Gastrocnemius medialis (tissue), 4 donors: ENCODE measurements around the gene FNIP2. TPM values are rescaled to one million over a fixed set of nuclear protein-coding genes. Genes with fewer than 3 reads are reported as not detected.
"Not testable (repeated sequence)": the region's sequence is repeated elsewhere in the genome, so short reads cannot be mapped to it uniquely, and the experiment has no call there.

Experiments used
- ATAC-seq, 2 donors: fragments of 150-250 bp; one replicate each; pipeline ENCODE4 v1.9.1; 2016
- DNase-seq, 2 donors: peaks; one replicate each; pipeline ENCODE4 v3.0.0-alpha.2; 2019
- H3K27ac ChIP-seq, 4 donors: fragments of 200-600 bp; sonication (generic); 1 replicate in 1 of 4; 2 replicates in 3 of 4; pipeline ENCODE4 v1.5.1; 2016 to 2018; ENCODE audit warnings: mild to moderate bottlenecking in 2 of 4, moderate library complexity in 1 of 4
- H3K27me3 ChIP-seq, 3 donors: fragments of 200-600 bp; sonication (generic) in 2 of 3; 1 replicate in 1 of 3; 2 replicates in 2 of 3; pipeline versions ENCODE4 v1.5.1 to v1.6.0; 2016 to 2019; ENCODE audit warnings: mild to moderate bottlenecking in 1 of 3, moderate library complexity in 1 of 3
- H3K36me3 ChIP-seq, 2 donors: fragments of 200-600 bp; sonication (generic) in 1 of 2; one replicate each; pipeline ENCODE4 v1.5.1; 2017 to 2018
- H3K4me1 ChIP-seq, 2 donors: fragments of 200-600 bp; sonication (generic) in 1 of 2; one replicate each; pipeline ENCODE4 v1.5.1; 2016 to 2017; ENCODE audit warnings: mild to moderate bottlenecking in 2 of 2
- H3K4me3 ChIP-seq, 4 donors: fragments of 200-600 bp; sonication (generic) in 3 of 4; 1 replicate in 1 of 4; 2 replicates in 3 of 4; pipeline ENCODE4 v1.5.1; 2016 to 2019; ENCODE audit warnings: mild to moderate bottlenecking in 2 of 4
- H3K9me3 ChIP-seq, 3 donors: fragments of 200-600 bp; sonication (generic) in 2 of 3; 1 replicate in 1 of 3; 2 replicates in 2 of 3; pipeline ENCODE4 v1.5.1; 2016 to 2019
- CTCF ChIP-seq, 5 experiments: fragments of 450-650 bp in 3 of 5; fragments of 200-600 bp in 2 of 5; sonication (generic) in 2 of 5; IDR thresholded peaks in 4 of 5; conservative IDR thresholded peaks in 1 of 5; 1 replicate in 4 of 5; 2 replicates in 1 of 5; pipeline ENCODE4 v1.5.1; 2016 to 2019; ENCODE audit warnings: antibody characterized with exemption in 5 of 5, mild to moderate bottlenecking in 3 of 5, moderate library complexity in 3 of 5
- POLR2A ChIP-seq, 2 donors: fragments of 450-650 bp; IDR thresholded peaks; one replicate each; pipeline ENCODE4 v1.6.1; 2017; ENCODE audit warnings: antibody characterized with exemption in 2 of 2, mild to moderate bottlenecking in 2 of 2, moderate library complexity in 2 of 2
- in situ Hi-C, 4 donors: fragments of 200-750 bp; cut with MboI; loops; one replicate each; pipeline versions ENCODE4 v1.15.0 to v1.8.0; 2017; ENCODE audit warnings: low sequenced_read_pairs in 4 of 4
- intact Hi-C: fragments of 100-400 bp; cut with DNase I; formaldehyde crosslinking; loops from one replicate; pipeline ENCODE4 v1.15.1; 2023; ENCODE audit warnings: low total_unique reads
- total RNA-seq, 4 donors: library from RNA; depleted of rRNA; stranded (reverse); fragments of >200 nt; gene quantifications; one replicate each; pipeline versions ENCODE4 v1.1.0 to v1.2.3, GENCODE V29; 2016

Gene FNIP2
- total RNA-seq, 4 donors from 2014 or later, result 9.9 to 32.8 (median 22.2) TPM

GRCh38 chr4:158738866-158739265, 30.0 kb upstream of the FNIP2 start:
- DNase-seq (no peak), ATAC-seq (no peak)
- in situ Hi-C loops (loop anchor here in 3 of 4 donors (10.0 to 25.0 kb wide), 4 partner anchors 106 to 698 kb away; no protein-coding TSS in a partner anchor), intact Hi-C loops (no loop called here)
- Histone ChIP-seq H3K4me3 (no peak overlapping the region), H3K27me3 (no peaks in the 10 kb centered on the region), H3K9me3 (no peaks in the 10 kb centered on the region), H3K27ac (no peak overlapping the region), H3K4me1 (no peaks in the 10 kb centered on the region), H3K36me3 (no peaks in the 10 kb centered on the region)
- TF ChIP-seq POLR2A (IDR thresholded peaks at IDR 0.05) (no peak), CTCF (IDR thresholded peaks at IDR 0.05 in 4 of 5, conservative IDR thresholded peaks at IDR 0.05 in 1 of 5) (no peak)

- no peaks in the 10 kb centered on the region for H3K36me3 ChIP-seq
- ATAC-seq, result no peak
- no peaks in the 10 kb centered on the region for H3K27me3 ChIP-seq
- no peaks in the 10 kb centered on the region for H3K4me1 ChIP-seq
- H3K27ac ChIP-seq, result no peak overlapping the region
- intact Hi-C loops (no loop called here), in situ Hi-C loops (loop anchor here in 3 of 4 donors (10.0 to 25.0 kb wide), 4 partner anchors 105 to 698 kb away; no protein-coding TSS in a partner anchor)
- no peak overlapping the region for H3K4me3 ChIP-seq
- H3K9me3 ChIP-seq, result peaks cover 0 to 2% (median 0%) of the 10 kb centered on the region in 3 donors
- no peak for DNase-seq
- TF ChIP-seq POLR2A (IDR thresholded peaks at IDR 0.05), result no peak
- no peak for TF ChIP-seq CTCF (IDR thresholded peaks at IDR 0.05 in 4 of 5, conservative IDR thresholded peaks at IDR 0.05 in 1 of 5)
These were observed 29.2 kb upstream of the FNIP2 start for GRCh38 chr4:158739600-158739999.

GRCh38 chr4:158741326-158742021, 27.4 kb upstream of the FNIP2 start:
- no peak for ATAC-seq
- in situ Hi-C loops (loop anchor here in 3 of 4 donors (25.0 kb wide), 1 partner anchor 696 kb away; no protein-coding TSS in a partner anchor), intact Hi-C loops (no loop called here)
- H3K36me3 ChIP-seq, result no peaks in the 10 kb centered on the region
- H3K4me1 ChIP-seq, result no peaks in the 10 kb centered on the region
- no peak for DNase-seq
- no peak overlapping the region for H3K27ac ChIP-seq
- no peak overlapping the region for H3K4me3 ChIP-seq
- peaks cover 0 to 5% (median 0%) of the 10 kb centered on the region in 3 donors for H3K9me3 ChIP-seq
- no peaks in the 10 kb centered on the region for H3K27me3 ChIP-seq
- no peak for TF ChIP-seq CTCF (IDR thresholded peaks at IDR 0.05 in 4 of 5, conservative IDR thresholded peaks at IDR 0.05 in 1 of 5)
- no peak for TF ChIP-seq POLR2A (IDR thresholded peaks at IDR 0.05)

- intact Hi-C loops, result not testable (repeated sequence)
- in situ Hi-C loops, result loop anchor here in 3 of 4 donors (25.0 kb wide), 1 partner anchor 691 kb away; no protein-coding TSS in a partner anchor
These were observed 22.3 kb upstream of the FNIP2 start for GRCh38 chr4:158746537-158746936.

GRCh38 chr4:158750379-158750778, 18.4 kb upstream of the FNIP2 start:
- ATAC-seq (no peak), DNase-seq (no peak)
- Histone ChIP-seq H3K27ac (no peak overlapping the region), H3K27me3 (no peaks in the 10 kb centered on the region), H3K4me3 (no peak overlapping the region), H3K9me3 (no peaks in the 10 kb centered on the region), H3K36me3 (no peaks in the 10 kb centered on the region), H3K4me1 (no peaks in the 10 kb centered on the region)
- in situ Hi-C loops (no loop called here), intact Hi-C loops (no loop called here)
- TF ChIP-seq CTCF (IDR thresholded peaks at IDR 0.05 in 4 of 5, conservative IDR thresholded peaks at IDR 0.05 in 1 of 5) (no peak), POLR2A (IDR thresholded peaks at IDR 0.05) (no peak)

More at GRCh38 chr4:158746537-158746936, 22.3 kb upstream of the FNIP2 start:
- H3K36me3 ChIP-seq, DNase-seq, ATAC-seq, H3K4me3 ChIP-seq, H3K4me1 ChIP-seq, H3K27me3 ChIP-seq, H3K9me3 ChIP-seq, H3K27ac ChIP-seq: not testable (repeated sequence)
